Keratinocyte (primary cell): ENCODE data around the gene ZNF629. TPM values are rescaled to one million over a fixed set of nuclear protein-coding genes. Genes with fewer than 3 reads are reported as not detected.

Experiments
- DNase-seq: peaks from one replicate; pipeline ENCODE4 v3.0.0-alpha.2; 2011; ENCODE audit warnings: low read depth, missing footprints, low spot score
- FAIRE-seq: peaks from 2 replicates; lab custom pipeline; 2011; peaks lifted over from hg19 to GRCh38; lab: Jason Lieb, UNC
- H2AFZ ChIP-seq: 2 replicates; pipeline ENCODE4 v1.6.0; 2012; ENCODE audit warnings: low read length, control low read depth, inconsistent platforms; ENCODE audit not compliant: control insufficient read depth
- H3K27ac ChIP-seq: 2 replicates; pipeline ENCODE4 v1.5.1; 2011; ENCODE audit warnings: low read length; ENCODE audit not compliant: control insufficient read depth, insufficient read depth
- H3K27me3 ChIP-seq: 3 replicates; pipeline ENCODE4 v1.6.0; 2011; ENCODE audit warnings: low read length; ENCODE audit not compliant: control insufficient read depth, insufficient read depth; ENCODE audit errors: extremely low read depth
- H3K36me3 ChIP-seq, 2 experiments: 2 replicates in 1 of 2; 3 replicates in 1 of 2; pipeline ENCODE4 v1.5.1; 2011; ENCODE audit warnings: low read length in 2 of 2, mild to moderate bottlenecking in 1 of 2; ENCODE audit not compliant: control insufficient read depth in 2 of 2, insufficient read depth in 2 of 2; ENCODE audit errors: extremely low read depth in 1 of 2
- H3K4me1 ChIP-seq: 3 replicates; pipeline ENCODE4 v1.5.1; 2011; ENCODE audit warnings: low read length; ENCODE audit not compliant: control insufficient read depth, insufficient read depth; ENCODE audit errors: extremely low read depth
- H3K4me2 ChIP-seq: 3 replicates; pipeline ENCODE4 v1.6.0; 2011; ENCODE audit warnings: low read depth, low read length; ENCODE audit not compliant: control insufficient read depth, insufficient read depth; ENCODE audit errors: extremely low read depth
- H3K4me3 ChIP-seq, 3 experiments: fragments of 200-600 bp in 1 of 3; sonication (generic) in 1 of 3; 2 replicates in 2 of 3; 3 replicates in 1 of 3; pipeline ENCODE4 v1.5.1; 2011 to 2016; ENCODE audit warnings: low read length in 3 of 3, mild to moderate bottlenecking in 3 of 3, control low read depth in 2 of 3, inconsistent platforms in 1 of 3, low read depth in 1 of 3, mixed read lengths in 1 of 3, mixed run types in 1 of 3, moderate library complexity in 1 of 3; ENCODE audit not compliant: control insufficient read depth in 2 of 3, insufficient read depth in 2 of 3; ENCODE audit errors: extremely low read depth in 1 of 3
- H3K79me2 ChIP-seq: 2 replicates; pipeline ENCODE4 v1.6.0; 2012; ENCODE audit warnings: low read length; ENCODE audit not compliant: control insufficient read depth, insufficient read depth
- H3K9ac ChIP-seq: 3 replicates; pipeline ENCODE4 v1.6.0; 2011; ENCODE audit warnings: low read length; ENCODE audit not compliant: control insufficient read depth, insufficient read depth; ENCODE audit errors: extremely low read depth
- H3K9me1 ChIP-seq: 3 replicates; pipeline ENCODE4 v1.6.0; 2011; ENCODE audit warnings: low read length; ENCODE audit not compliant: control insufficient read depth, insufficient read depth; ENCODE audit errors: extremely low read depth
- H3K9me3 ChIP-seq: 2 replicates; pipeline ENCODE4 v1.5.1; 2012; ENCODE audit warnings: low read depth, low read length; ENCODE audit not compliant: control insufficient read depth
- H4K20me1 ChIP-seq: 3 replicates; pipeline ENCODE4 v1.6.0; 2011; ENCODE audit warnings: low read length; ENCODE audit not compliant: control insufficient read depth, insufficient read depth; ENCODE audit errors: extremely low read depth
- EZH2 ChIP-seq: IDR thresholded peaks from one replicate; pipeline ENCODE4 v1.6.1; 2012; ENCODE audit warnings: inconsistent platforms, mild to moderate bottlenecking, low read length, moderate library complexity
- dilution Hi-C: fragments of 300-500 bp; cut with MboI; formaldehyde crosslinking; loops from one replicate; pipeline ENCODE4 v1.7.0; 2020; ENCODE audit warnings: low sequenced_read_pairs; ENCODE audit not compliant: extremely low pct_ligation_motif_present
- polyA minus RNA-seq, 3 experiments: library from RNA; depleted of rRNA, polyadenylated mRNA; stranded (reverse); fragments of >200 nt; gene quantifications; 1 replicate in 1 of 3; 2 replicates in 1 of 3; 3 replicates in 1 of 3; pipeline ENCODE4 v1.2.3, GENCODE V29; 2011
- polyA plus RNA-seq, 5 experiments: library from polyadenylated mRNA; depleted of rRNA in 3 of 5; stranded (reverse) in 3 of 5; stranded (forward) in 1 of 5; unstranded in 1 of 5; fragments of >200 nt; gene quantifications; 1 replicate in 1 of 5; 2 replicates in 3 of 5; 3 replicates in 1 of 5; pipeline versions ENCODE4 v1.2.1 to v1.2.3, GENCODE V29; 2011 to 2012; ENCODE audit warnings: missing spikeins in 2 of 5, low read depth in 1 of 5, low replicate concordance in 1 of 5
- TF ChIP-seq, protein P1 (sequence below), 3 experiments: IDR thresholded peaks in 1 of 3; conservative IDR thresholded peaks in 1 of 3; optimal IDR thresholded peaks in 1 of 3; 2 replicates in 2 of 3; 3 replicates in 1 of 3; pipeline versions ENCODE3 to v1.5.1; 2011; ENCODE audit warnings: low read length in 3 of 3, mild to moderate bottlenecking in 3 of 3, moderate library complexity in 2 of 3, control low read depth in 1 of 3, inconsistent platforms in 1 of 3; ENCODE audit not compliant: insufficient read depth in 2 of 3; ENCODE audit errors: extremely low read depth in 1 of 3

ZNF629 gene
- polyA plus RNA-seq (3.6 to 6.0 TPM (median 4.1 TPM) in 3 replicates), polyA minus RNA-seq (4.6 to 9.9 TPM (median 5.6 TPM) in 3 replicates)
- polyA plus RNA-seq (2011; ENCODE audit: low read depth): 2.0 TPM
- 3.4 and 5.1 TPM in 2 replicates for polyA plus RNA-seq (2011; cell fraction: cytosol; rRNA removed)
- 10.3 and 12.4 TPM in 2 replicates for polyA plus RNA-seq (2011; cell fraction: nucleus; rRNA removed)
- 5.5 and 11.0 TPM in 2 replicates for polyA plus RNA-seq (2012; ENCODE audit: low replicate concordance)
- 8.1 TPM for polyA minus RNA-seq (2011; cell fraction: cytosol; rRNA and poly(A)+ RNA removed)
- 10.2 and 11.9 TPM in 2 replicates for polyA minus RNA-seq (2011; cell fraction: nucleus; rRNA and poly(A)+ RNA removed)

DNA sequence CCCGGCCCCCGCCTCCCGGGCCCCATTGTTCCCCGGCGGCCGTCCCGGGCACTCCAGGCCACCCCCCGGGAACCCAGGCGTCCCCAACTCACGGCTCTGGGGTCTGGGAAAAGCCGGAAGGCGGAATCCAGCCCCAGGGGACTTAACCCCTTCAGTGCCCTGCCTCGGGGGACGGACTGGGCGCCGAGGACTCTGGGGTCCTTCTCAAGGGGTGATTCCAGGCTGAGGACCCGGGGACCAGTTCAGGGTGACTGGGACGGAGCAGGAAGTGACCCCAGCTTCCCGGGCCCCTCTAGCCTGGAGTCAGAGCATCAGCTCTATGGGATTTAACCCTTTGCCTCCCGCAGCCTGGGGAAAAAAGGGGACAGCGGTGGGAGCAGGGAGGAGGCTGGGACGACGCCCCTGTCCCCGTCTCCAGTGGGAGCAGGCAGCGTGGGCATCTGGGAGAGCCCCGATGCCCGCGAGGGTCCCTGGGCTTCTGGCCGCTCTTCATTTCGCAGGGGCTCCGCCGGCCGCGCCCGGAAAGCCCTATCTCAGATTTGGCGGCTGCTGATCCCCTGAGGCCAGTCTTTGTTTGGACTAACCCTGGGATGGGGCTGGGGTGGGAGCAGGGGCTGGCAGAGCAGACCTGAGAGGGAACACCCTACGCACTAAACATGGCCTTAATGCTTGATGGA is at the start of gene ZNF629:
TSS of gene ZNF629 (minus strand) at position 270 of the 677 bp plus-strand sequence. CDS start 2,723 bp downstream, outside the sequence.
- Histone ChIP-seq H3K4me2 (peak within 1 kb of the TSS; percentile 91), H2AFZ (peak within 1 kb of the TSS; percentile 96), H3K9me3 (no peaks in the 10 kb centered on the region), H3K79me2 (peaks cover 20% of the 10 kb centered on the region), H3K27ac (peak within 1 kb of the TSS; percentile 76), H3K27me3 (no peaks in the 10 kb centered on the region), H3K4me1 (peaks cover 10% of the 10 kb centered on the region), H3K9ac (peak within 1 kb of the TSS; percentile 88), H3K4me3 (peak within 1 kb of the TSS; percentile 85 to 91 (median 86)), H4K20me1 (no peaks in the 10 kb centered on the region), H3K36me3 (peaks cover 6 to 12% of the 10 kb centered on the region in 2 experiments), H3K9me1 (no peaks in the 10 kb centered on the region)
- TF ChIP-seq, protein P1, sequence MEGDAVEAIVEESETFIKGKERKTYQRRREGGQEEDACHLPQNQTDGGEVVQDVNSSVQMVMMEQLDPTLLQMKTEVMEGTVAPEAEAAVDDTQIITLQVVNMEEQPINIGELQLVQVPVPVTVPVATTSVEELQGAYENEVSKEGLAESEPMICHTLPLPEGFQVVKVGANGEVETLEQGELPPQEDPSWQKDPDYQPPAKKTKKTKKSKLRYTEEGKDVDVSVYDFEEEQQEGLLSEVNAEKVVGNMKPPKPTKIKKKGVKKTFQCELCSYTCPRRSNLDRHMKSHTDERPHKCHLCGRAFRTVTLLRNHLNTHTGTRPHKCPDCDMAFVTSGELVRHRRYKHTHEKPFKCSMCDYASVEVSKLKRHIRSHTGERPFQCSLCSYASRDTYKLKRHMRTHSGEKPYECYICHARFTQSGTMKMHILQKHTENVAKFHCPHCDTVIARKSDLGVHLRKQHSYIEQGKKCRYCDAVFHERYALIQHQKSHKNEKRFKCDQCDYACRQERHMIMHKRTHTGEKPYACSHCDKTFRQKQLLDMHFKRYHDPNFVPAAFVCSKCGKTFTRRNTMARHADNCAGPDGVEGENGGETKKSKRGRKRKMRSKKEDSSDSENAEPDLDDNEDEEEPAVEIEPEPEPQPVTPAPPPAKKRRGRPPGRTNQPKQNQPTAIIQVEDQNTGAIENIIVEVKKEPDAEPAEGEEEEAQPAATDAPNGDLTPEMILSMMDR (optimal IDR thresholded peaks at IDR 0.05 in 1 of 3, IDR thresholded peaks at IDR 0.05 in 1 of 3, conservative IDR thresholded peaks at IDR 0.05 in 1 of 3; ENCODE audit: extremely low read depth in 1 of 3, insufficient read depth in 2 of 3, low read length in 3 of 3): no peak
- TF ChIP-seq EZH2: no peak
- dilution Hi-C loops: loop anchor here (25.0 kb wide), 1 partner anchor 100 kb away; the partner anchor contains the start of genes BCL7C and CTF1
- DNase-seq: no peak
- no peak for FAIRE-seq

DNA sequence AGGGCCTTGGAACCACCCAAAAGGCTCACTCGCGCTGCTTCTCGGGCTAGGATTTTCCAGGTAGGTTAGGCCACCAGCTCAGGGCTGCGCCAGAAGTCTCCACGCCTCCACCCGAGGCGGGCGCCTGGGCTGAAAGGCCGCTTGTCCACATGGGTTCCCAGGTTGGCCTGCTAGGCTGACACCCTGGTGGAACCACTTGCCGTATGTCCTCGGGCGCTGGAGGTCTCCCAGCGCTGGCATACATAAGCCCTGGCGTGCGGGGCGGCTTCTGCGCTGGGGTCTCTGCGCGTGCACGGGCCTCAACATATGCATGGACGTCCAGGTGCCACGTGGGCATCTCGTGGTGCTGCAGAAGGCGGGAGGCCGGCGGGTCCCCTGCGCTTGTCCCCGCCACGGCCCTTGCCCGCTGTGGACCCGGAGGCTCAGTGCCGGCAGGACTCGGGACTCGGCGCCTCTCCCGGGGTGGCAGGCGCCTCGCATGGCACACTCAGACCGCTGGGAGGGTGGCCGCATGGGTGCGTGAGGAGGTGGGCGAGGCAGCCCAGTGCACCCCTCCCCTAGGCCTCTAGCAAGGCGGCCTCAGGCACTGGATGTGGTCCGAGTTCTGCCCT is 47.2 kb upstream of the ZNF629 start:
- Histone ChIP-seq H3K4me2 (no peak overlapping the region), H3K4me1 (no peaks in the 10 kb centered on the region), H3K79me2 (no peaks in the 10 kb centered on the region), H3K9me3 (no peaks in the 10 kb centered on the region), H3K27ac (no peak overlapping the region), H3K36me3 (no peaks in the 10 kb centered on the region), H2AFZ (no peak overlapping the region), H3K9ac (no peak overlapping the region), H3K4me3 (no peak overlapping the region), H3K9me1 (no peaks in the 10 kb centered on the region), H3K27me3 (no peaks in the 10 kb centered on the region), H4K20me1 (no peaks in the 10 kb centered on the region)
- dilution Hi-C loops: no loop called here
- DNase-seq (no peak), FAIRE-seq (no peak)
- no peak for TF ChIP-seq EZH2
- TF ChIP-seq, protein P1 (optimal IDR thresholded peaks at IDR 0.05 in 1 of 3, IDR thresholded peaks at IDR 0.05 in 1 of 3, conservative IDR thresholded peaks at IDR 0.05 in 1 of 3; ENCODE audit: extremely low read depth in 1 of 3, insufficient read depth in 2 of 3, low read length in 3 of 3): no peak
